Activated CD8-positive, alpha-beta T cell treated with anti-CD3 and anti-CD28 coated beads, Interleukin-2, amount 10 ng/mL, durations not matched to agents 7 days and 5 days (primary cell): ENCODE data around the gene CD274. TPM values are rescaled to one million over a fixed set of nuclear protein-coding genes. Genes with fewer than 3 reads are reported as not detected.
A peak's percentile ranks its signal among the peaks of the same experiment; 100 is the strongest.
"Not testable (repeated sequence)": the region's sequence is repeated elsewhere in the genome, so short reads cannot be mapped to it uniquely, and the experiment has no call there.

ENCODE experiments used
- ATAC-seq: fragments of 150-1000 bp; cut with Tn5 transposase; one replicate; pipeline ENCODE4 v1.10.0; 2021; ENCODE audit warnings: moderate library complexity
- CTCF ChIA-PET: fragments of 350-600 bp; sonication (Branson Sonifier 250); formaldehyde crosslinking; loops from one replicate; lab custom pipeline; 2021; ENCODE audit warnings: antibody characterized with exemption; lab: Charles Lee
- POLR2A ChIA-PET: fragments of 350-600 bp; sonication (Branson Sonifier 250); formaldehyde crosslinking; loops from one replicate; lab custom pipeline; 2021; ENCODE audit warnings: antibody characterized with exemption; lab: Charles Lee
- DNase-seq: peaks from one replicate; pipeline ENCODE4 v3.0.0-alpha.2; 2020
- H3K27ac Mint-ChIP-seq: one replicate; pipeline ENCODE4 v1.8.0; 2021; ENCODE audit warnings: mild to moderate bottlenecking, mixed read lengths
- H3K27me3 Mint-ChIP-seq: one replicate; pipeline ENCODE4 v1.8.0; 2021; ENCODE audit warnings: low read depth, mixed read lengths
- H3K36me3 Mint-ChIP-seq: one replicate; pipeline ENCODE4 v1.8.0; 2021; ENCODE audit warnings: low read depth, mixed read lengths
- H3K4me1 Mint-ChIP-seq: one replicate; pipeline ENCODE4 v1.8.0; 2021; ENCODE audit warnings: low read depth, mixed read lengths
- H3K4me3 Mint-ChIP-seq: one replicate; pipeline ENCODE4 v1.8.0; 2021; ENCODE audit warnings: mild to moderate bottlenecking, mixed read lengths
- H3K9me3 Mint-ChIP-seq: one replicate; pipeline ENCODE4 v1.8.0; 2022; ENCODE audit warnings: mixed read lengths; ENCODE audit not compliant: insufficient read depth
- total RNA-seq, 2 experiments: library from RNA; stranded (reverse); gene quantifications; one replicate each; pipeline ENCODE4 v1.2.3, GENCODE V29; 2021

Gene CD274
- total RNA-seq, 2 experiments from 2014 or later: 4.0 to 4.9 TPM

GRCh38 chr9:5466766-5467165, 16.4 kb downstream of the CD274 start:
- DNase-seq: no peak
- Mint-ChIP-seq H3K36me3 (peaks cover 32% of the 10 kb centered on the region), H3K4me3 (no peak overlapping the region), H3K27ac (no peak overlapping the region), H3K27me3 (no peaks in the 10 kb centered on the region), H3K4me1 (no peaks in the 10 kb centered on the region), H3K9me3 (no peaks in the 10 kb centered on the region)
- POLR2A ChIA-PET: no interaction called here
- ATAC-seq: no peak
- CTCF ChIA-PET: interaction anchor here (0.7 to 1.7 kb wide), 5 partner anchors 16 to 283 kb away, joined by 4 to 7 read pairs (median 4); partner anchors contain the start of gene CD274

GRCh38 chr9:5468850-5469249, 18.5 kb downstream of the CD274 start:
- no peak overlapping the region for H3K4me3 Mint-ChIP-seq
- no peak for ATAC-seq
- H3K36me3 Mint-ChIP-seq: peaks cover 20% of the 10 kb centered on the region
- H3K4me1 Mint-ChIP-seq: no peaks in the 10 kb centered on the region
- ChIA-PET CTCF (interaction anchor here (0.8 kb wide), 1 partner anchor 121 kb away, joined by 3 read pairs; no protein-coding TSS in a partner anchor), POLR2A (no interaction called here)
- H3K9me3 Mint-ChIP-seq: no peaks in the 10 kb centered on the region
- no peak for DNase-seq
- no peaks in the 10 kb centered on the region for H3K27me3 Mint-ChIP-seq
- no peak overlapping the region for H3K27ac Mint-ChIP-seq

- DNase-seq (no peak), ATAC-seq (no peak)
- CTCF ChIA-PET: no interaction called here
- no peak overlapping the region for H3K4me3 Mint-ChIP-seq
- no peaks in the 10 kb centered on the region for H3K9me3 Mint-ChIP-seq
- H3K4me1 Mint-ChIP-seq: no peaks in the 10 kb centered on the region
- peaks cover 15% of the 10 kb centered on the region for H3K36me3 Mint-ChIP-seq
- POLR2A ChIA-PET: no interaction called here
- no peaks in the 10 kb centered on the region for H3K27me3 Mint-ChIP-seq
- H3K27ac Mint-ChIP-seq: no peak overlapping the region
These were observed 19.8 kb downstream of the CD274 start for GRCh38 chr9:5470122-5470521.

- no peaks in the 10 kb centered on the region for H3K4me1 Mint-ChIP-seq
- ATAC-seq: no peak
- ChIA-PET POLR2A (no interaction called here), CTCF (interaction anchor here (1.0 kb wide), 1 partner anchor 21 kb away, joined by 3 read pairs; the partner anchor contains the start of gene CD274)
- H3K27ac Mint-ChIP-seq: no peak overlapping the region
- H3K9me3 Mint-ChIP-seq: no peaks in the 10 kb centered on the region
- H3K4me3 Mint-ChIP-seq: no peak overlapping the region
- H3K36me3 Mint-ChIP-seq: peaks cover 9% of the 10 kb centered on the region
- no peak for DNase-seq
- no peaks in the 10 kb centered on the region for H3K27me3 Mint-ChIP-seq
These were observed 20.5 kb downstream of the CD274 start for GRCh38 chr9:5470816-5471215.

- H3K27ac Mint-ChIP-seq, DNase-seq, H3K4me1 Mint-ChIP-seq, H3K36me3 Mint-ChIP-seq, CTCF ChIA-PET, H3K27me3 Mint-ChIP-seq, H3K4me3 Mint-ChIP-seq, POLR2A ChIA-PET, ATAC-seq, H3K9me3 Mint-ChIP-seq: not testable (repeated sequence)
These were observed 25.3 kb downstream of the CD274 start for GRCh38 chr9:5475611-5476010.

- ChIA-PET CTCF (no interaction called here), POLR2A (no interaction called here)
- H3K36me3 Mint-ChIP-seq: peaks cover 3% of the 10 kb centered on the region
- H3K27ac Mint-ChIP-seq: peak overlapping the region; percentile 31
- H3K9me3 Mint-ChIP-seq: no peaks in the 10 kb centered on the region
- no peak for ATAC-seq
- H3K4me1 Mint-ChIP-seq: no peaks in the 10 kb centered on the region
- no peak overlapping the region for H3K4me3 Mint-ChIP-seq
- DNase-seq: no peak
- H3K27me3 Mint-ChIP-seq: no peaks in the 10 kb centered on the region
These were observed 27.9 kb downstream of the CD274 start for GRCh38 chr9:5478206-5478605.

- no peaks in the 10 kb centered on the region for H3K27me3 Mint-ChIP-seq
- ATAC-seq: no peak
- DNase-seq: no peak
- POLR2A ChIA-PET: no interaction called here
- CTCF ChIA-PET: interaction anchor here (1.1 to 2.0 kb wide), 2 partner anchors 109 to 120 kb away, joined by 3 to 10 read pairs; no protein-coding TSS in a partner anchor
- no peaks in the 10 kb centered on the region for H3K4me1 Mint-ChIP-seq
- peaks cover 3% of the 10 kb centered on the region for H3K36me3 Mint-ChIP-seq
- no peaks in the 10 kb centered on the region for H3K9me3 Mint-ChIP-seq
- H3K4me3 Mint-ChIP-seq: no peak overlapping the region
- H3K27ac Mint-ChIP-seq: no peak overlapping the region
These were observed 29.8 kb downstream of the CD274 start for GRCh38 chr9:5479994-5480694.

GRCh38 chr9:5480919-5481318, 30.6 kb downstream of the CD274 start:
- DNase-seq: no peak
- Mint-ChIP-seq H3K4me1 (no peaks in the 10 kb centered on the region), H3K27ac (no peak overlapping the region), H3K9me3 (no peaks in the 10 kb centered on the region), H3K4me3 (no peak overlapping the region), H3K36me3 (peaks cover 3% of the 10 kb centered on the region), H3K27me3 (no peaks in the 10 kb centered on the region)
- CTCF ChIA-PET: no interaction called here
- no peak for ATAC-seq
- POLR2A ChIA-PET: no interaction called here

- H3K4me1 Mint-ChIP-seq: no peaks in the 10 kb centered on the region
- DNase-seq (no peak), ATAC-seq (no peak)
- no peaks in the 10 kb centered on the region for H3K27me3 Mint-ChIP-seq
- H3K9me3 Mint-ChIP-seq: no peaks in the 10 kb centered on the region
- H3K4me3 Mint-ChIP-seq: no peak overlapping the region
- ChIA-PET CTCF (interaction anchor here (1.2 kb wide), 1 partner anchor 109 kb away, joined by 3 read pairs; no protein-coding TSS in a partner anchor), POLR2A (no interaction called here)
- no peaks in the 10 kb centered on the region for H3K36me3 Mint-ChIP-seq
- no peak overlapping the region for H3K27ac Mint-ChIP-seq
These were observed 31.1 kb downstream of the CD274 start for GRCh38 chr9:5481322-5482040.

GRCh38 chr9:5482194-5482593, 31.9 kb downstream of the CD274 start:
- Mint-ChIP-seq H3K27ac (no peak overlapping the region), H3K4me1 (no peaks in the 10 kb centered on the region), H3K36me3 (no peaks in the 10 kb centered on the region), H3K27me3 (no peaks in the 10 kb centered on the region), H3K4me3 (no peak overlapping the region), H3K9me3 (no peaks in the 10 kb centered on the region)
- ChIA-PET POLR2A (no interaction called here), CTCF (interaction anchor here (1.2 to 1.9 kb wide), 2 partner anchors 32 to 108 kb away, joined by 3 to 5 read pairs; partner anchors contain the start of gene CD274)
- ATAC-seq (no peak), DNase-seq (no peak)

- H3K4me3 Mint-ChIP-seq: no peak overlapping the region
- H3K9me3 Mint-ChIP-seq: no peaks in the 10 kb centered on the region
- no peaks in the 10 kb centered on the region for H3K27me3 Mint-ChIP-seq
- CTCF ChIA-PET: interaction anchor here (0.7 to 1.9 kb wide), 3 partner anchors 27 to 33 kb away, joined by 3 to 5 read pairs (median 3); partner anchors contain the start of genes CD274 and PDCD1LG2
- POLR2A ChIA-PET: no interaction called here
- H3K36me3 Mint-ChIP-seq: no peaks in the 10 kb centered on the region
- DNase-seq (no peak), ATAC-seq (no peak)
- no peaks in the 10 kb centered on the region for H3K4me1 Mint-ChIP-seq
- H3K27ac Mint-ChIP-seq: no peak overlapping the region
These were observed 33.0 kb downstream of the CD274 start for GRCh38 chr9:5483306-5483705.
